HCT116 (cell line): ENCODE results near the gene ZCCHC24. TPM values are rescaled to one million over a fixed set of nuclear protein-coding genes. Genes with fewer than 3 reads are reported as not detected.

Source experiments
- ATAC-seq: fragments of 200-7000 bp; cut with Tn5 transposase; 2 replicates; pipeline ENCODE4 v1.9.1; 2020; ENCODE audit warnings: mild to moderate bottlenecking, moderate library complexity
- BruUV-seq: library from RNA; stranded (reverse); fragments of 400-500 nt; replicated peaks from 2 replicates; lab custom pipeline; 2021; lab: Mats Ljungman, UMichigan
- CTCF ChIA-PET: fragments of 300-600 bp; sonication (Branson Sonifier 250); formaldehyde crosslinking; loops from one replicate; lab custom pipeline; 2021; ENCODE audit warnings: antibody characterized with exemption; lab: Charles Lee
- POLR2A ChIA-PET: fragments of 300-600, 350-600 bp; sonication (Branson Sonifier 250); formaldehyde crosslinking; loops from one replicate; lab custom pipeline; 2021; ENCODE audit warnings: antibody characterized with exemption; lab: Charles Lee
- RAD21 ChIA-PET, 2 experiments: fragments of 300-600 bp; sonication (Branson Sonifier 250); formaldehyde crosslinking; loops; one replicate each; lab custom pipeline; 2023; ENCODE audit warnings: low total read pairs in 2 of 2; ENCODE audit not compliant: uncharacterized antibody in 2 of 2, unreplicated experiment in 2 of 2, low non-redundant PET in 1 of 2; lab: Charles Lee
- DNase-seq: peaks from one replicate; pipeline ENCODE4 v3.0.0-alpha.2; 2010; ENCODE audit warnings: low read depth, low spot score
- H2AFZ ChIP-seq: fragments of 200-600 bp; shearing (Covaris generic), sonication (generic); 2 replicates; pipeline ENCODE4 v1.6.1; 2017; ENCODE audit warnings: low read depth, mixed run types, mixed read lengths, antibody characterized with exemption, low read length; ENCODE audit not compliant: poor library complexity, severe bottlenecking
- H3K27ac ChIP-seq: 2 replicates; pipeline ENCODE4 v1.5.1; 2012; ENCODE audit warnings: low read depth, low read length
- H3K27me3 ChIP-seq: fragments of 200-600 bp; sonication (generic); 2 replicates; pipeline ENCODE4 v1.6.1; 2016; ENCODE audit warnings: mixed run types, low read length, mixed read lengths; ENCODE audit not compliant: insufficient read depth
- H3K36me3 ChIP-seq, 2 experiments: fragments of 200-500 bp in 1 of 2; fragments of 200-600 bp in 1 of 2; sonication (Bioruptor generic) in 1 of 2; sonication (generic) in 1 of 2; 2 replicates each; pipeline versions ENCODE4 v1.5.1 to v1.6.1; 2014 to 2016; ENCODE audit warnings: low read length in 2 of 2, inconsistent platforms in 1 of 2, mixed read lengths in 1 of 2, mixed run types in 1 of 2; ENCODE audit not compliant: insufficient read depth in 2 of 2, control insufficient read depth in 1 of 2
- H3K4me1 ChIP-seq, 2 experiments: fragments of 200-600 bp in 1 of 2; sonication (generic) in 1 of 2; 2 replicates each; pipeline versions ENCODE4 v1.5.1 to v1.6.1; 2012 to 2017; ENCODE audit warnings: low read length in 2 of 2, inconsistent platforms in 1 of 2, mild to moderate bottlenecking in 1 of 2, mixed read lengths in 1 of 2, mixed run types in 1 of 2, moderate library complexity in 1 of 2; ENCODE audit not compliant: insufficient read depth in 2 of 2, control insufficient read depth in 1 of 2
- H3K4me2 ChIP-seq: fragments of 200-600 bp; sonication (generic); 2 replicates; pipeline ENCODE4 v1.6.1; 2017; ENCODE audit warnings: mixed run types, low read length, mixed read lengths
- H3K4me3 ChIP-seq, 2 experiments: fragments of 200-600 bp in 1 of 2; sonication (generic) in 1 of 2; replicated peaks in 1 of 2; 2 replicates each; pipeline ENCODE4 v1.5.1; 2011 to 2016; ENCODE audit warnings: low read length in 2 of 2, control low read depth in 1 of 2, low read depth in 1 of 2, mild to moderate bottlenecking in 1 of 2, mixed read lengths in 1 of 2, mixed run types in 1 of 2
- H3K79me2 ChIP-seq: fragments of 200-600 bp; sonication (generic); 2 replicates; pipeline ENCODE4 v1.6.1; 2017; ENCODE audit warnings: mild to moderate bottlenecking, mixed run types, low read length, moderate library complexity, mixed read lengths; ENCODE audit not compliant: insufficient read depth
- H3K9ac ChIP-seq: fragments of 200-600 bp; sonication (generic); 2 replicates; pipeline ENCODE4 v1.6.1; 2016; ENCODE audit warnings: low read length, mixed read lengths
- H3K9me2 ChIP-seq: fragments of 200-600 bp; sonication (generic), shearing (Covaris generic); 2 replicates; pipeline ENCODE4 v1.6.1; 2017; ENCODE audit warnings: mixed run types, mild to moderate bottlenecking, moderate library complexity; ENCODE audit not compliant: insufficient read depth
- H3K9me3 ChIP-seq, 2 experiments: fragments of 200-500 bp in 1 of 2; fragments of 200-600 bp in 1 of 2; sonication (Bioruptor generic) in 1 of 2; sonication (generic) in 1 of 2; 2 replicates each; pipeline ENCODE4 v1.6.1; 2014 to 2017; ENCODE audit warnings: low read length in 2 of 2, mixed read lengths in 2 of 2, inconsistent platforms in 1 of 2, low read depth in 1 of 2, mild to moderate bottlenecking in 1 of 2, mixed run types in 1 of 2, moderate library complexity in 1 of 2; ENCODE audit not compliant: control insufficient read depth in 1 of 2, insufficient read depth in 1 of 2
- H4K20me1 ChIP-seq: fragments of 200-600 bp; sonication (generic), shearing (Covaris generic); 2 replicates; pipeline ENCODE4 v1.6.1; 2017; ENCODE audit warnings: mixed run types, mild to moderate bottlenecking, moderate library complexity; ENCODE audit not compliant: insufficient read depth
- ATF3 ChIP-seq: IDR thresholded peaks from 2 replicates; pipeline ENCODE4 v1.6.1; 2012
- ELF1 ChIP-seq: IDR thresholded peaks from 2 replicates; pipeline ENCODE4 v1.6.1; 2012; ENCODE audit warnings: low read depth, borderline replicate concordance
- EZH2 ChIP-seq: fragments of 200-600 bp; sonication (generic); IDR thresholded peaks from 2 replicates; pipeline ENCODE4 v1.6.1; 2017; ENCODE audit warnings: antibody characterized with exemption, mixed run types
- POLR2A ChIP-seq: IDR thresholded peaks from 2 replicates; pipeline ENCODE4 v1.7.0; 2011; ENCODE audit warnings: borderline replicate concordance; ENCODE audit not compliant: insufficient read depth, insufficient read length; ENCODE audit errors: extremely low read depth
- SIN3A ChIP-seq: IDR thresholded peaks from 2 replicates; pipeline ENCODE4 v1.6.1; 2012; ENCODE audit warnings: low read depth
- SP1 ChIP-seq: IDR thresholded peaks from 2 replicates; pipeline ENCODE4 v1.6.1; 2012; ENCODE audit warnings: low read depth
- SRF ChIP-seq: IDR thresholded peaks from 2 replicates; pipeline ENCODE4 v1.6.1; 2012; ENCODE audit warnings: low read depth
- YY1 ChIP-seq: IDR thresholded peaks from 2 replicates; pipeline ENCODE4 v1.6.1; 2011; ENCODE audit warnings: low read length, low read depth, moderate library complexity, mild to moderate bottlenecking; ENCODE audit not compliant: insufficient replicate concordance; ENCODE audit errors: extremely low read depth
- ZBTB33 ChIP-seq: IDR thresholded peaks from 2 replicates; pipeline ENCODE4 v1.6.1; 2011; ENCODE audit warnings: mild to moderate bottlenecking, low read length, moderate library complexity; ENCODE audit not compliant: insufficient replicate concordance; ENCODE audit errors: extremely low read depth
- intact Hi-C: fragments of 100-400 bp; cut with micrococcal nuclease; formaldehyde crosslinking; loops from 2 replicates; pipeline ENCODE4 v1.10.0; 2022
- total RNA-seq: library from RNA; stranded (reverse); gene quantifications from one replicate; pipeline ENCODE4 v1.2.1, GENCODE V29; 2021; ENCODE audit not compliant: unreplicated experiment

Gene ZCCHC24
- total RNA-seq, 1 experiment from 2014 or later, result 7.0 TPM

- CTCF ChIA-PET, result no interaction called here
- RAD21 ChIA-PET, result no interaction called here
- Histone ChIP-seq H3K9me2 (no peaks in the 10 kb centered on the region), H3K4me2 (no peak overlapping the region), H4K20me1 (no peaks in the 10 kb centered on the region), H3K27ac (no peak overlapping the region), H3K9me3 (no peaks in the 10 kb centered on the region), H3K79me2 (no peaks in the 10 kb centered on the region), H3K4me3 (no peak overlapping the region), H3K27me3 (no peaks in the 10 kb centered on the region), H3K4me1 (no peaks in the 10 kb centered on the region), H3K36me3 (no peaks in the 10 kb centered on the region), H2AFZ (no peak overlapping the region), H3K9ac (no peak overlapping the region)
- intact Hi-C loops, result no loop called here
- ATAC-seq, result no peak
- no peak for TF ChIP-seq SRF
- no peak for TF ChIP-seq ELF1
- DNase-seq, result no peak
- BruUV-seq, result no TSS peak
- POLR2A ChIA-PET, result no interaction called here
Measured at GRCh38 chr10:79390551-79391229, 54.7 kb downstream of the ZCCHC24 start.

GRCh38 chr10:79390057-79390456 lies 55.4 kb downstream of the ZCCHC24 start:
- H3K27me3 ChIP-seq, result no peaks in the 10 kb centered on the region
- H4K20me1 ChIP-seq, result no peaks in the 10 kb centered on the region
- ChIA-PET CTCF (no interaction called here), RAD21 (no interaction called here), POLR2A (no interaction called here)
- H3K4me1 ChIP-seq, result no peaks in the 10 kb centered on the region
- ATAC-seq, result no peak
- H3K36me3 ChIP-seq, result no peaks in the 10 kb centered on the region
- no peaks in the 10 kb centered on the region for H3K79me2 ChIP-seq
- H3K27ac ChIP-seq, result no peak overlapping the region
- H3K9me2 ChIP-seq, result no peaks in the 10 kb centered on the region
- H3K4me2 ChIP-seq, result no peak overlapping the region
- H3K4me3 ChIP-seq, result no peak overlapping the region
- intact Hi-C loops, result no loop called here
- H3K9ac ChIP-seq, result no peak overlapping the region
- no peaks in the 10 kb centered on the region for H3K9me3 ChIP-seq
- DNase-seq, result no peak
- H2AFZ ChIP-seq, result no peak overlapping the region
- no peak for TF ChIP-seq ZBTB33
- TF ChIP-seq YY1, result no peak
- TF ChIP-seq SIN3A, result no peak
- TF ChIP-seq POLR2A, result no peak
- no peak for TF ChIP-seq SP1
- TF ChIP-seq ATF3, result no peak
- no peak for TF ChIP-seq EZH2
- TF ChIP-seq, all 23 proteins: peak for 0
- no TSS peak for BruUV-seq
